ENCODE data around the gene PIK3R6.
"Not testable (repeated sequence)": the region's sequence is repeated elsewhere in the genome, so short reads cannot be mapped to it uniquely, and the experiment has no call there.

The PIK3R6 gene

GRCh38 chr17:8862213-8863056 lies 5.0 kb downstream of the PIK3R6 start:
- TF ChIP-seq CTCF (conservative IDR thresholded peaks at IDR 0.05) = no peak
- no peak overlapping the region for H3K27ac ChIP-seq

- no peak overlapping the region for H3K27ac ChIP-seq
- TF ChIP-seq CTCF (conservative IDR thresholded peaks at IDR 0.05) = no peak
Observed at GRCh38 chr17:8861495-8862181, 5.8 kb downstream of the PIK3R6 start.

DNA sequence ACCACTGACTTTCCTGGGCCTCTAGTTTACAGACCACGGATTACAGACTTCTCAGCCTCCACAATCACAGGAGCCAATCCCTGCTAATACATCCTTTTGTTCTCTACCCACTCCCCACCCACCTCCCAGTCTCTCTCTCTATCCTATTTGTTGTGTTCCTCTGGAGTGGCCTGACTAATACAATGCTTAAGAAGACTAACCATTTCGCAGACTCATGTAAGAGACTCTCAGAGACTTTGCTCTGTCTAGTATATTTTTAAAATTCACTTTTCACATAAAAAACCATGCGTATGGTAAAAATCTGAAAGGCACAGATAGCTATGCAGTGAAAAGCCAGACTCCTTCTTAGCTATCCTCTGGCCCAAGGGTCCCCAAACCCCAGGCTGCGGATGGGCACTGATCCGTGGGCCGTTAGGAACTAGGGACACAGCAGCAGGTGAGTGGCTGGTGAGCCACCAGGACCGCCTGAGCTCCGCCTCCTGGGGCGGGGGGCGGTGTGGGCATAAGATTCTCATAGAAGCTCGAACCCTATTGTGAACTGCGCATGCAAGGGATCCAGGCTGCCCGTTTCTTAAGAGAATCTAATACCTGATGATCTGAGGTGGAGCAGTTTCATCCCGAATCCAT lies 7.6 kb downstream of the PIK3R6 start:
- no peak overlapping the region for H3K27ac ChIP-seq
- TF ChIP-seq CTCF (conservative IDR thresholded peaks at IDR 0.05) = no peak

- no peak overlapping the region for H3K27ac ChIP-seq
Observed at GRCh38 chr17:8859027-8859803, 8.3 kb downstream of the PIK3R6 start.

DNA sequence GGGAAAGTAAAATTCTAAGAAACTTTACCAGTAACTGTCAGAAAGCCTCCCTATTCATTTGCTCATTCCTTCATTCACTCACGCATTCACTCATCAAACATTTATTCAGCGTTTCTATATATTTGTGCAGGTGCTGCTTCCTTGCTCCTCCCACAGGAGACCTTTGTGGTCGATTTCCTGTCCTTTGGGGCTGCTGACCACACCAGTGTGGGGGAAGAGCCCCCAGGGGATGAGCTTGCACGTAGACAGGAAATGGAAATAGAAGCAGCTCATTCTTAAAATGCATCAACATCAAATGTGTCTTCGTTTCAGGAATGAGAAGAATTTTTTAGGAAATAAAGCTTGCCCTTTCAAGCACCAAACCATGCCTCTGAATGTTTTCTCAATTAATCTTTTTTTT lies 9.6 kb downstream of the PIK3R6 start:
- no peak overlapping the region for H3K27ac ChIP-seq
- TF ChIP-seq CTCF (conservative IDR thresholded peaks at IDR 0.05) = no peak

More at GRCh38 chr17:8859027-8859803, 8.3 kb downstream of the PIK3R6 start:
- TF ChIP-seq CTCF (conservative IDR thresholded peaks at IDR 0.05) = no peak

- no peak overlapping the region for H3K27ac ChIP-seq
- no peak for TF ChIP-seq CTCF (conservative IDR thresholded peaks at IDR 0.05)
Observed at GRCh38 chr17:8856869-8857575, 10.5 kb downstream of the PIK3R6 start.

GRCh38 chr17:8856205-8856603 lies 11.3 kb downstream of the PIK3R6 start:
- not testable (repeated sequence) for H3K27ac ChIP-seq
